Measurements from ENCODE around the gene HNMT. TPM values are rescaled to one million over a fixed set of nuclear protein-coding genes. Genes with fewer than 3 reads are reported as not detected.

HNMT gene
- total RNA-seq, 2 experiments from 2014 or later, result 0.78 TPM; not detected in 1

- H3K4me3 Mint-ChIP-seq, result no peak overlapping the region
- no peak overlapping the region for H3K27ac ChIP-seq (ENCODE audit: low read depth in 1 of 2, low read length in 2 of 2)
- TF ChIP-seq CTCF (IDR thresholded peaks at IDR 0.05), result no peak
Observed at GRCh38 chr2:138036522-138036921, 72.2 kb downstream of the HNMT start.

GRCh38 chr2:138037090-138037489 is 72.8 kb downstream of the HNMT start:
- TF ChIP-seq CTCF (IDR thresholded peaks at IDR 0.05), result no peak
- Histone ChIP-seq H3K27ac (ENCODE audit: low read depth in 1 of 2, low read length in 2 of 2) (no peak overlapping the region), H3K4me1 (ENCODE audit: insufficient read depth, low read length) (no peaks in the 10 kb centered on the region), H3K36me3 (ENCODE audit: insufficient read depth, low read length) (no peaks in the 10 kb centered on the region), H3K4me3 (ENCODE audit: low read length) (no peak overlapping the region), H3K9me3 (ENCODE audit: control insufficient read depth in 1 of 2, insufficient read depth in 1 of 2, low read length in 2 of 2) (peaks cover 0 to 4% of the 10 kb centered on the region in 2 experiments), H3K27me3 (ENCODE audit: control insufficient read depth in 1 of 2, insufficient read depth in 2 of 2, low read length in 2 of 2) (no peaks in the 10 kb centered on the region)
- ChIA-PET CTCF (no interaction called here), POLR2A (no interaction called here)
- ATAC-seq (ENCODE audit: poor library complexity) (no peak), DNase-seq (no peak)
- Mint-ChIP-seq H3K27ac (no peak overlapping the region), H3K4me1 (ENCODE audit: low read depth) (no peaks in the 10 kb centered on the region), H3K36me3 (ENCODE audit: low read depth) (no peaks in the 10 kb centered on the region), H3K4me3 (no peak overlapping the region), H3K27me3 (peaks cover 4% of the 10 kb centered on the region), H3K9me3 (no peaks in the 10 kb centered on the region)
- intact Hi-C loops (cut with DNase I, micrococcal nuclease), result no loop called here

More at GRCh38 chr2:138036522-138036921, 72.2 kb downstream of the HNMT start:
- intact Hi-C loops (cut with DNase I, micrococcal nuclease), result no loop called here
- Mint-ChIP-seq H3K36me3 (ENCODE audit: low read depth) (no peaks in the 10 kb centered on the region), H3K27ac (no peak overlapping the region), H3K4me1 (ENCODE audit: low read depth) (no peaks in the 10 kb centered on the region), H3K27me3 (peaks cover 4% of the 10 kb centered on the region), H3K9me3 (no peaks in the 10 kb centered on the region)
- ATAC-seq (ENCODE audit: poor library complexity), result no peak
- no peak for DNase-seq
- H3K9me3 ChIP-seq (ENCODE audit: control insufficient read depth in 1 of 2, insufficient read depth in 1 of 2, low read length in 2 of 2), result peaks cover 0 to 4% of the 10 kb centered on the region in 2 experiments
- H3K36me3 ChIP-seq (ENCODE audit: insufficient read depth, low read length), result no peaks in the 10 kb centered on the region
- no peak overlapping the region for H3K4me3 ChIP-seq (ENCODE audit: low read length)
- CTCF ChIA-PET, result no interaction called here
- H3K4me1 ChIP-seq (ENCODE audit: insufficient read depth, low read length), result no peaks in the 10 kb centered on the region
- POLR2A ChIA-PET, result no interaction called here
- no peaks in the 10 kb centered on the region for H3K27me3 ChIP-seq (ENCODE audit: control insufficient read depth in 1 of 2, insufficient read depth in 2 of 2, low read length in 2 of 2)

- Mint-ChIP-seq H3K9me3 (peaks cover 11% of the 10 kb centered on the region), H3K27me3 (no peaks in the 10 kb centered on the region), H3K27ac (no peak overlapping the region), H3K36me3 (ENCODE audit: low read depth) (no peaks in the 10 kb centered on the region), H3K4me1 (ENCODE audit: low read depth) (no peaks in the 10 kb centered on the region), H3K4me3 (no peak overlapping the region)
- no peak for DNase-seq
- Histone ChIP-seq H3K9me3 (ENCODE audit: control insufficient read depth in 1 of 2, insufficient read depth in 1 of 2, low read length in 2 of 2) (no peaks in the 10 kb centered on the region), H3K4me3 (ENCODE audit: low read length) (no peak overlapping the region), H3K27ac (ENCODE audit: low read depth in 1 of 2, low read length in 2 of 2) (no peak overlapping the region), H3K4me1 (ENCODE audit: insufficient read depth, low read length) (no peaks in the 10 kb centered on the region), H3K27me3 (ENCODE audit: control insufficient read depth in 1 of 2, insufficient read depth in 2 of 2, low read length in 2 of 2) (no peaks in the 10 kb centered on the region), H3K36me3 (ENCODE audit: insufficient read depth, low read length) (no peaks in the 10 kb centered on the region)
- ChIA-PET CTCF (no interaction called here), POLR2A (no interaction called here)
- intact Hi-C loops (cut with DNase I, micrococcal nuclease), result no loop called here
- no peak for TF ChIP-seq CTCF (IDR thresholded peaks at IDR 0.05)
- ATAC-seq (ENCODE audit: poor library complexity), result no peak
Observed at GRCh38 chr2:138040616-138041015, 76.3 kb downstream of the HNMT start.
